Measurements from ENCODE around the gene ZBTB42. TPM values are rescaled to one million over a fixed set of nuclear protein-coding genes. Genes with fewer than 3 reads are reported as not detected.
"Not testable (repeated sequence)": the region's sequence is repeated elsewhere in the genome, so short reads cannot be mapped to it uniquely, and the experiment has no call there.

ZBTB42 gene
- total and polyA plus RNA-seq, 4 experiments from 2014 or later: 2.0 to 12.3 (median 6.9) TPM

- Mint-ChIP-seq H3K36me3 (peaks cover 0 to 1% of the 10 kb centered on the region in 2 donors), H3K27me3 (peaks cover 0 to 1% of the 10 kb centered on the region in 2 donors), H3K9me3 (no peaks in the 10 kb centered on the region), H3K4me3 (no peak overlapping the region), H3K4me1 (peaks cover 1 to 16% (median 10%) of the 10 kb centered on the region in 4 donors), H3K27ac (peak overlapping the region in 2 of 7 donors; percentile 2 to 39)
- no peaks in the 10 kb centered on the region for H3K36me3 ChIP-seq (ENCODE audit: insufficient read depth, low read length)
- ChIA-PET POLR2A (ENCODE audit: partially characterized antibody) (interaction anchor here (0.8 kb wide), 1 partner anchor 37 kb away, joined by 3 read pairs; no protein-coding TSS in a partner anchor), CTCF (ENCODE audit: partially characterized antibody) (no interaction called here)
- H3K27me3 ChIP-seq (ENCODE audit: insufficient read depth, low read length): no peaks in the 10 kb centered on the region
- no peak overlapping the region for H3K4me3 ChIP-seq (ENCODE audit: low read length in 2 of 2)
- no peaks in the 10 kb centered on the region for H3K9me3 ChIP-seq (ENCODE audit: control insufficient read depth in 1 of 2, low read length in 2 of 2)
- DNase-seq: no peak
- H3K27ac ChIP-seq (ENCODE audit: low read depth, low read length): no peak overlapping the region
- intact Hi-C loops (cut with micrococcal nuclease): no loop called here
- H3K4me1 ChIP-seq (ENCODE audit: insufficient read depth, low read length): peaks cover 16% of the 10 kb centered on the region
Observed at GRCh38 chr14:104830781-104831180, 29.9 kb downstream of the ZBTB42 start.

- H3K4me1 Mint-ChIP-seq; intact Hi-C loops (cut with micrococcal nuclease); H3K9me3 Mint-ChIP-seq; H3K27me3 ChIP-seq (ENCODE audit: insufficient read depth, low read length); DNase-seq; H3K27ac ChIP-seq (ENCODE audit: low read depth, low read length); H3K4me1 ChIP-seq (ENCODE audit: insufficient read depth, low read length); H3K27me3 Mint-ChIP-seq; H3K36me3 Mint-ChIP-seq; H3K4me3 Mint-ChIP-seq; H3K9me3 ChIP-seq (ENCODE audit: control insufficient read depth in 1 of 2, low read length in 2 of 2); H3K27ac Mint-ChIP-seq; H3K36me3 ChIP-seq (ENCODE audit: insufficient read depth, low read length); POLR2A ChIA-PET (ENCODE audit: partially characterized antibody); CTCF ChIA-PET (ENCODE audit: partially characterized antibody); H3K4me3 ChIP-seq (ENCODE audit: low read length in 2 of 2): not testable (repeated sequence)
Observed at GRCh38 chr14:104836171-104836935, 35.5 kb downstream of the ZBTB42 start.

GRCh38 chr14:104841730-104842129 is 40.8 kb downstream of the ZBTB42 start:
- H3K27ac Mint-ChIP-seq: peak overlapping the region in 1 of 7 donors; percentile 52
- H3K4me3 ChIP-seq (ENCODE audit: low read length in 2 of 2): no peak overlapping the region
- H3K9me3 Mint-ChIP-seq: no peaks in the 10 kb centered on the region
- H3K27me3 ChIP-seq (ENCODE audit: insufficient read depth, low read length): peaks cover 32% of the 10 kb centered on the region
- POLR2A ChIA-PET (ENCODE audit: partially characterized antibody): no interaction called here
- H3K4me3 Mint-ChIP-seq: no peak overlapping the region
- H3K27me3 Mint-ChIP-seq: peaks cover 27 to 35% of the 10 kb centered on the region in 2 donors
- DNase-seq: no peak
- no peaks in the 10 kb centered on the region for H3K36me3 Mint-ChIP-seq
- no peaks in the 10 kb centered on the region for H3K36me3 ChIP-seq (ENCODE audit: insufficient read depth, low read length)
- CTCF ChIA-PET (ENCODE audit: partially characterized antibody): no interaction called here
- intact Hi-C loops (cut with micrococcal nuclease): no loop called here
- H3K4me1 Mint-ChIP-seq: no peaks in the 10 kb centered on the region
- no peaks in the 10 kb centered on the region for H3K9me3 ChIP-seq (ENCODE audit: control insufficient read depth in 1 of 2, low read length in 2 of 2)
- no peak overlapping the region for H3K27ac ChIP-seq (ENCODE audit: low read depth, low read length)
- peaks cover 5% of the 10 kb centered on the region for H3K4me1 ChIP-seq (ENCODE audit: insufficient read depth, low read length)

GRCh38 chr14:104843006-104843405 is 42.1 kb downstream of the ZBTB42 start:
- CTCF ChIA-PET (ENCODE audit: partially characterized antibody): no interaction called here
- Histone ChIP-seq H3K27ac (ENCODE audit: low read depth, low read length) (no peak overlapping the region), H3K4me1 (ENCODE audit: insufficient read depth, low read length) (peaks cover 5% of the 10 kb centered on the region), H3K4me3 (ENCODE audit: low read length in 2 of 2) (no peak overlapping the region), H3K36me3 (ENCODE audit: insufficient read depth, low read length) (no peaks in the 10 kb centered on the region), H3K27me3 (ENCODE audit: insufficient read depth, low read length) (peaks cover 32% of the 10 kb centered on the region), H3K9me3 (ENCODE audit: control insufficient read depth in 1 of 2, low read length in 2 of 2) (no peaks in the 10 kb centered on the region)
- no peak overlapping the region for H3K4me3 Mint-ChIP-seq
- no peaks in the 10 kb centered on the region for H3K9me3 Mint-ChIP-seq
- peaks cover 30 to 37% of the 10 kb centered on the region in 2 donors for H3K27me3 Mint-ChIP-seq
- intact Hi-C loops (cut with micrococcal nuclease): no loop called here
- no peak overlapping the region for H3K27ac Mint-ChIP-seq
- no peaks in the 10 kb centered on the region for H3K4me1 Mint-ChIP-seq
- no peaks in the 10 kb centered on the region for H3K36me3 Mint-ChIP-seq
- POLR2A ChIA-PET (ENCODE audit: partially characterized antibody): no interaction called here
- DNase-seq: no peak

- intact Hi-C loops (cut with micrococcal nuclease): no loop called here
- H3K27ac Mint-ChIP-seq: no peak overlapping the region
- H3K36me3 Mint-ChIP-seq: no peaks in the 10 kb centered on the region
- Histone ChIP-seq H3K27me3 (ENCODE audit: insufficient read depth, low read length) (peaks cover 32% of the 10 kb centered on the region), H3K9me3 (ENCODE audit: control insufficient read depth in 1 of 2, low read length in 2 of 2) (no peaks in the 10 kb centered on the region), H3K4me1 (ENCODE audit: insufficient read depth, low read length) (peaks cover 5% of the 10 kb centered on the region), H3K36me3 (ENCODE audit: insufficient read depth, low read length) (no peaks in the 10 kb centered on the region), H3K4me3 (ENCODE audit: low read length in 2 of 2) (no peak overlapping the region), H3K27ac (ENCODE audit: low read depth, low read length) (no peak overlapping the region)
- CTCF ChIA-PET (ENCODE audit: partially characterized antibody): no interaction called here
- H3K4me3 Mint-ChIP-seq: no peak overlapping the region
- no peak for DNase-seq
- no peaks in the 10 kb centered on the region for H3K4me1 Mint-ChIP-seq
- no peaks in the 10 kb centered on the region for H3K9me3 Mint-ChIP-seq
- POLR2A ChIA-PET (ENCODE audit: partially characterized antibody): no interaction called here
- peaks cover 30 to 36% of the 10 kb centered on the region in 2 donors for H3K27me3 Mint-ChIP-seq
Observed at GRCh38 chr14:104843442-104844305, 42.8 kb downstream of the ZBTB42 start.

GRCh38 chr14:104844306-104845032 is 43.6 kb downstream of the ZBTB42 start:
- Histone ChIP-seq H3K27me3 (ENCODE audit: insufficient read depth, low read length) (peaks cover 32% of the 10 kb centered on the region), H3K4me1 (ENCODE audit: insufficient read depth, low read length) (peaks cover 5% of the 10 kb centered on the region), H3K36me3 (ENCODE audit: insufficient read depth, low read length) (no peaks in the 10 kb centered on the region), H3K9me3 (ENCODE audit: control insufficient read depth in 1 of 2, low read length in 2 of 2) (no peaks in the 10 kb centered on the region), H3K27ac (ENCODE audit: low read depth, low read length) (no peak overlapping the region), H3K4me3 (ENCODE audit: low read length in 2 of 2) (no peak overlapping the region)
- H3K36me3 Mint-ChIP-seq: no peaks in the 10 kb centered on the region
- POLR2A ChIA-PET (ENCODE audit: partially characterized antibody): no interaction called here
- intact Hi-C loops (cut with micrococcal nuclease): no loop called here
- peak overlapping the region in 3 of 8 donors; percentile 7 to 42 (median 29) for H3K4me3 Mint-ChIP-seq
- DNase-seq: no peak
- no peaks in the 10 kb centered on the region for H3K4me1 Mint-ChIP-seq
- CTCF ChIA-PET (ENCODE audit: partially characterized antibody): no interaction called here
- H3K27ac Mint-ChIP-seq: no peak overlapping the region
- H3K27me3 Mint-ChIP-seq: peaks cover 30 to 36% of the 10 kb centered on the region in 2 donors
- no peaks in the 10 kb centered on the region for H3K9me3 Mint-ChIP-seq

GRCh38 chr14:104845033-104845666 is 44.2 kb downstream of the ZBTB42 start:
- CTCF ChIA-PET (ENCODE audit: partially characterized antibody): no interaction called here
- Mint-ChIP-seq H3K4me1 (no peaks in the 10 kb centered on the region), H3K27ac (no peak overlapping the region), H3K4me3 (no peak overlapping the region), H3K9me3 (no peaks in the 10 kb centered on the region), H3K27me3 (peaks cover 33 to 36% of the 10 kb centered on the region in 2 donors), H3K36me3 (no peaks in the 10 kb centered on the region)
- no peak for DNase-seq
- Histone ChIP-seq H3K27me3 (ENCODE audit: insufficient read depth, low read length) (peaks cover 32% of the 10 kb centered on the region), H3K9me3 (ENCODE audit: control insufficient read depth in 1 of 2, low read length in 2 of 2) (no peaks in the 10 kb centered on the region), H3K27ac (ENCODE audit: low read depth, low read length) (no peak overlapping the region), H3K4me1 (ENCODE audit: insufficient read depth, low read length) (peaks cover 5% of the 10 kb centered on the region), H3K36me3 (ENCODE audit: insufficient read depth, low read length) (no peaks in the 10 kb centered on the region), H3K4me3 (ENCODE audit: low read length in 2 of 2) (no peak overlapping the region)
- intact Hi-C loops (cut with micrococcal nuclease): no loop called here
- POLR2A ChIA-PET (ENCODE audit: partially characterized antibody): no interaction called here
